GM12878 (cell line): ENCODE measurements around the gene SCYL1.

Source experiments
- BHLHE40 ChIP-seq, 2 experiments: fragments of 450-650 bp in 1 of 2; IDR thresholded peaks; 2 replicates each; pipeline ENCODE4 v1.6.1; 2011 to 2017; ENCODE audit warnings: low read depth in 2 of 2, borderline replicate concordance in 1 of 2, improper control_type of control experiment in 1 of 2, low read length in 1 of 2, mild to moderate bottlenecking in 1 of 2
- ETV6 ChIP-seq, 2 experiments: fragments of 450-650 bp in 1 of 2; IDR thresholded peaks in 1 of 2; conservative IDR thresholded peaks in 1 of 2; 2 replicates each; pipeline ENCODE4 v1.6.1; 2014; ENCODE audit warnings: antibody characterized with exemption in 1 of 2, borderline replicate concordance in 1 of 2, low read depth in 1 of 2, mild to moderate bottlenecking in 1 of 2, moderate library complexity in 1 of 2
- JUNB ChIP-seq: IDR thresholded peaks from 2 replicates; pipeline ENCODE4 v1.6.1; 2016; ENCODE audit warnings: antibody characterized with exemption, mild to moderate bottlenecking
- MXI1 ChIP-seq: fragments of 150-350 bp; IDR thresholded peaks from 2 replicates; pipeline ENCODE4 v1.6.1; 2011; ENCODE audit warnings: low read depth, mild to moderate bottlenecking, inconsistent platforms, low read length, improper control_type of control experiment
- POLR2AphosphoS2 ChIP-seq: IDR thresholded peaks from 2 replicates; pipeline ENCODE4 v1.6.1; 2011; ENCODE audit warnings: low read depth, mild to moderate bottlenecking, low read length, improper control_type of control experiment, moderate library complexity
- POU2F2 ChIP-seq: IDR thresholded peaks from 3 replicates; pipeline ENCODE4 v1.6.1; 2011; ENCODE audit warnings: low read depth, mild to moderate bottlenecking, low read length, borderline replicate concordance
- RFX5 ChIP-seq: IDR thresholded peaks from 2 replicates; pipeline ENCODE4 v1.6.1; 2011; ENCODE audit warnings: low read depth, low read length, improper control_type of control experiment
- SREBF2 ChIP-seq: IDR thresholded peaks from 2 replicates; pipeline ENCODE4 v1.6.1; 2012; ENCODE audit warnings: mild to moderate bottlenecking, low read length
- SRF ChIP-seq, 2 experiments: IDR thresholded peaks; 2 replicates each; pipeline ENCODE4 v1.6.1; 2011; ENCODE audit warnings: low read depth in 2 of 2, low read length in 2 of 2, mild to moderate bottlenecking in 1 of 2, moderate library complexity in 1 of 2
- ZNF274 ChIP-seq: IDR thresholded peaks from one replicate; pipeline ENCODE4 v1.8.0; 2011; ENCODE audit not compliant: insufficient read length, insufficient read depth
- TF ChIP-seq, protein P1 (sequence below), 3 experiments: IDR thresholded peaks in 2 of 3; conservative IDR thresholded peaks in 1 of 3; 2 replicates each; pipeline ENCODE4 v1.5.1; 2011; ENCODE audit warnings: low read depth in 3 of 3, low read length in 3 of 3, mild to moderate bottlenecking in 3 of 3, control low read depth in 2 of 3, moderate library complexity in 2 of 3, inconsistent platforms in 1 of 3, mixed read lengths in 1 of 3; ENCODE audit not compliant: control insufficient read depth in 2 of 3, insufficient read depth in 1 of 3; ENCODE audit errors: extremely low read depth in 1 of 3
- TF ChIP-seq, protein P2 (sequence below): IDR thresholded peaks from 2 replicates; pipeline ENCODE4 v1.6.1; 2011; ENCODE audit warnings: borderline replicate concordance, low read depth, mild to moderate bottlenecking, moderate library complexity, low read length; ENCODE audit not compliant: insufficient read depth, poor library complexity, severe bottlenecking

DNA sequence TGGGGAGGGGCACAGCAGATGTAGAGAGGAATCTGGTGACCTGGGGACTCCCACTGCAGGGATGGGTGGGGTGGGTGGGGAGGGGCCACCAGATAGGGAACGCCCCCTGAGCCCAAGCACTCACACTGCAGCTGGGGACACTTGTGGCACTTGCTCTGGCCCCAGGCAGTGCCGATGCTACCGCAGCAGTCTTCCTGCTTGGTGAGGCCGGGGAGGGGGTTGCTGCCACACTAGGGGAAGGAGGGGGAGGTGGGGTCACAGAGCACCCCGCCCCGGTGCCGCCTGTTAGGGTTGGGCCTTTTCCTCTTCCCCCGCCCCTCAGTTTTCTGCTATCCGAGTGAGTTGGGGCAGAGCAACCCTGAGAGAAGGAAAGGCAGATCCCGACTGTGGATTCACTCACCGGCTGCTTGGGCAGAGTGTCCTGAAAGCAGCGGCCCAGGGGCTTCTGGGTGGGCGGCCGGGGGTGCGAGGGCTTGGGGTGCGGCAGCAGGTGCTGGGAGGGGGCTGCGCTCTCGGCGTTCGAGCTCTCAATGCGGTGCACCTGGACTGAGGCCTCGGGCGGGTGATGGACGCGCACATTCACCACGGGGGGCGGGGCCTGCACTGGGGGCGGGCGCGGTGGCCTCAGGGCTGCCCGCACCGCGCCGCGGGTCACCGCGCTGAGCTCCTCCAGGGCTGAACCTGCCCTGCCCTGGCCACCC is 28.6 kb downstream of the SCYL1 start:
- no peak for TF ChIP-seq ZNF274
- no peak for TF ChIP-seq POLR2AphosphoS2
- TF ChIP-seq ETV6 (conservative IDR thresholded peaks at IDR 0.05 in 1 of 2, IDR thresholded peaks at IDR 0.05 in 1 of 2; ENCODE audit: borderline replicate concordance in 1 of 2, low read depth in 1 of 2): no peak
- TF ChIP-seq RFX5: no peak
- TF ChIP-seq JUNB: no peak
- TF ChIP-seq POU2F2: no peak
- no peak for TF ChIP-seq SRF (IDR thresholded peaks at IDR 0.05; ENCODE audit: low read depth in 2 of 2, low read length in 2 of 2)
- TF ChIP-seq BHLHE40 (IDR thresholded peaks at IDR 0.05; ENCODE audit: borderline replicate concordance in 1 of 2, low read depth in 2 of 2, low read length in 1 of 2): no peak
- TF ChIP-seq, protein P1, sequence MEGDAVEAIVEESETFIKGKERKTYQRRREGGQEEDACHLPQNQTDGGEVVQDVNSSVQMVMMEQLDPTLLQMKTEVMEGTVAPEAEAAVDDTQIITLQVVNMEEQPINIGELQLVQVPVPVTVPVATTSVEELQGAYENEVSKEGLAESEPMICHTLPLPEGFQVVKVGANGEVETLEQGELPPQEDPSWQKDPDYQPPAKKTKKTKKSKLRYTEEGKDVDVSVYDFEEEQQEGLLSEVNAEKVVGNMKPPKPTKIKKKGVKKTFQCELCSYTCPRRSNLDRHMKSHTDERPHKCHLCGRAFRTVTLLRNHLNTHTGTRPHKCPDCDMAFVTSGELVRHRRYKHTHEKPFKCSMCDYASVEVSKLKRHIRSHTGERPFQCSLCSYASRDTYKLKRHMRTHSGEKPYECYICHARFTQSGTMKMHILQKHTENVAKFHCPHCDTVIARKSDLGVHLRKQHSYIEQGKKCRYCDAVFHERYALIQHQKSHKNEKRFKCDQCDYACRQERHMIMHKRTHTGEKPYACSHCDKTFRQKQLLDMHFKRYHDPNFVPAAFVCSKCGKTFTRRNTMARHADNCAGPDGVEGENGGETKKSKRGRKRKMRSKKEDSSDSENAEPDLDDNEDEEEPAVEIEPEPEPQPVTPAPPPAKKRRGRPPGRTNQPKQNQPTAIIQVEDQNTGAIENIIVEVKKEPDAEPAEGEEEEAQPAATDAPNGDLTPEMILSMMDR (IDR thresholded peaks at IDR 0.05 in 2 of 3, conservative IDR thresholded peaks at IDR 0.05 in 1 of 3; ENCODE audit: control insufficient read depth in 2 of 3, extremely low read depth in 1 of 3, insufficient read depth in 1 of 3, low read depth in 3 of 3, low read length in 3 of 3): no peak
- no peak for TF ChIP-seq MXI1
- no peak for TF ChIP-seq SREBF2
- TF ChIP-seq, protein P2, sequence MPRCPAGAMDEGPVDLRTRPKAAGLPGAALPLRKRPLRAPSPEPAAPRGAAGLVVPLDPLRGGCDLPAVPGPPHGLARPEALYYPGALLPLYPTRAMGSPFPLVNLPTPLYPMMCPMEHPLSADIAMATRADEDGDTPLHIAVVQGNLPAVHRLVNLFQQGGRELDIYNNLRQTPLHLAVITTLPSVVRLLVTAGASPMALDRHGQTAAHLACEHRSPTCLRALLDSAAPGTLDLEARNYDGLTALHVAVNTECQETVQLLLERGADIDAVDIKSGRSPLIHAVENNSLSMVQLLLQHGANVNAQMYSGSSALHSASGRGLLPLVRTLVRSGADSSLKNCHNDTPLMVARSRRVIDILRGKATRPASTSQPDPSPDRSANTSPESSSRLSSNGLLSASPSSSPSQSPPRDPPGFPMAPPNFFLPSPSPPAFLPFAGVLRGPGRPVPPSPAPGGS: no peak
